GM12878 (cell line): ENCODE results near the gene DDX39A. TPM values are rescaled to one million over a fixed set of nuclear protein-coding genes. Genes with fewer than 3 reads are reported as not detected.

ENCODE experiments used
- ATAC-seq: fragments of 200-7000 bp; cut with Tn5 transposase; 3 replicates; pipeline ENCODE4 v1.9.1; 2020; ENCODE audit warnings: mild to moderate bottlenecking, moderate library complexity
- BruUV-seq: library from RNA; stranded (reverse); fragments of 400-500 nt; replicated peaks from 2 replicates; lab custom pipeline; 2021; lab: Mats Ljungman, UMichigan
- CTCF ChIA-PET: fragments of 300-600 bp; sonication (Branson Sonifier 250); formaldehyde crosslinking; extraction: SDS; loops from one replicate; lab custom pipeline; 2021; ENCODE audit warnings: inconsistent platforms; lab: Yijun Ruan, JAX
- POLR2A ChIA-PET: fragments of 350-600 bp; formaldehyde crosslinking; extraction: SDS; loops from one replicate; lab custom pipeline; 2021; ENCODE audit warnings: inconsistent platforms; lab: Charles Lee
- RAD21 ChIA-PET: fragments of 300-600 bp; sonication (Branson Sonifier 250); formaldehyde crosslinking; loops from one replicate; lab custom pipeline; 2023; ENCODE audit warnings: antibody characterized with exemption; ENCODE audit not compliant: unreplicated experiment; lab: Charles Lee
- SMC1A ChIA-PET: fragments of 300-600 bp; sonication (Branson Sonifier 250); formaldehyde crosslinking; loops from one replicate; lab custom pipeline; 2023; ENCODE audit not compliant: unreplicated experiment, uncharacterized antibody; lab: Charles Lee
- DNase-seq: peaks from one replicate; pipeline ENCODE4 v3.0.0-alpha.2; 2011; ENCODE audit warnings: low read depth, low spot score
- FAIRE-seq: peaks from 3 replicates; lab custom pipeline; 2011; peaks lifted over from hg19 to GRCh38; lab: Jason Lieb, UNC
- H2AFZ ChIP-seq: 2 replicates; pipeline ENCODE4 v1.6.0; 2011; ENCODE audit warnings: low read depth, low read length, control low read depth; ENCODE audit not compliant: control insufficient read depth
- H3K27ac ChIP-seq: 2 replicates; pipeline ENCODE4 v1.5.1; 2011; ENCODE audit warnings: control low read depth; ENCODE audit not compliant: control insufficient read depth, insufficient read depth
- H3K27me3 ChIP-seq, 2 experiments: replicated peaks in 1 of 2; 2 replicates each; pipeline versions ENCODE4 v1.6.0 to v1.6.1; 2011; ENCODE audit warnings: low read length in 1 of 2; ENCODE audit not compliant: control insufficient read depth in 2 of 2, insufficient read depth in 2 of 2
- H3K36me3 ChIP-seq, 2 experiments: 2 replicates each; pipeline ENCODE4 v1.5.1; 2011; ENCODE audit warnings: low read length in 1 of 2; ENCODE audit not compliant: control insufficient read depth in 2 of 2, insufficient read depth in 2 of 2
- H3K4me1 ChIP-seq: 2 replicates; pipeline ENCODE4 v1.6.1; 2011; ENCODE audit warnings: mild to moderate bottlenecking, low read length, moderate library complexity, mixed read lengths; ENCODE audit not compliant: control insufficient read depth, insufficient read depth
- H3K4me2 ChIP-seq: 2 replicates; pipeline ENCODE4 v1.6.0; 2011; ENCODE audit warnings: control low read depth; ENCODE audit not compliant: control insufficient read depth, insufficient read depth
- H3K4me3 ChIP-seq: fragments of 200-600 bp; sonication (generic); 2 replicates; pipeline ENCODE4 v1.5.1; 2016
- H3K79me2 ChIP-seq: 2 replicates; pipeline ENCODE4 v1.6.0; 2011; ENCODE audit warnings: low read length; ENCODE audit not compliant: control insufficient read depth, insufficient read depth
- H3K9ac ChIP-seq: 2 replicates; pipeline ENCODE4 v1.8.0; 2011; ENCODE audit warnings: low read length, control low read depth, mixed read lengths; ENCODE audit not compliant: control insufficient read depth, insufficient read depth
- H3K9me3 ChIP-seq: replicated peaks from 3 replicates; pipeline ENCODE4 v1.5.1; 2011; ENCODE audit warnings: mild to moderate bottlenecking, low read length; ENCODE audit not compliant: control insufficient read depth, insufficient read depth
- H4K20me1 ChIP-seq: 2 replicates; pipeline ENCODE4 v1.6.0; 2011; ENCODE audit not compliant: control insufficient read depth, insufficient read depth
- HCFC1 ChIP-seq: fragments of 150-350 bp; IDR thresholded peaks from 2 replicates; pipeline ENCODE4 v1.6.1; 2014; ENCODE audit warnings: low read length
- IRF5 ChIP-seq: fragments of 450-650 bp; IDR thresholded peaks from 2 replicates; pipeline ENCODE4 v1.6.1; 2017; ENCODE audit warnings: borderline replicate concordance
- MEF2A ChIP-seq: IDR thresholded peaks from 2 replicates; pipeline ENCODE4 v1.6.1; 2011; ENCODE audit warnings: low read depth, mild to moderate bottlenecking, low read length, moderate library complexity; ENCODE audit not compliant: insufficient read depth
- MEF2B ChIP-seq: fragments of 450-650 bp; IDR thresholded peaks from 2 replicates; pipeline ENCODE4 v1.6.1; 2018; ENCODE audit warnings: mild to moderate bottlenecking, moderate library complexity; ENCODE audit not compliant: partially characterized antibody, poor library complexity, severe bottlenecking
- MYB ChIP-seq: fragments of 150-350 bp; IDR thresholded peaks from 2 replicates; pipeline ENCODE4 v1.6.1; 2014; ENCODE audit warnings: mild to moderate bottlenecking, low read depth, low read length, borderline replicate concordance
- POLR2A ChIP-seq: IDR thresholded peaks from 2 replicates; pipeline ENCODE4 v1.6.1; 2011; ENCODE audit warnings: low read depth, mild to moderate bottlenecking, low read length
- POLR2AphosphoS5 ChIP-seq: IDR thresholded peaks from 2 replicates; pipeline ENCODE4 v1.6.1; 2011; ENCODE audit warnings: mild to moderate bottlenecking, low read length, inconsistent platforms
- RB1 ChIP-seq: fragments of 450-650 bp; formaldehyde crosslinking; IDR thresholded peaks from 2 replicates; pipeline ENCODE4 v1.6.1; 2017; ENCODE audit warnings: mild to moderate bottlenecking, borderline replicate concordance
- RBBP5 ChIP-seq: fragments of 200-600 bp; sonication (generic); conservative IDR thresholded peaks from 2 replicates; pipeline ENCODE4 v1.6.1; 2016
- RCOR1 ChIP-seq: conservative IDR thresholded peaks from 2 replicates; pipeline ENCODE4 v1.6.1; 2012; ENCODE audit warnings: low read depth, low read length, improper control_type of control experiment
- RFX5 ChIP-seq: IDR thresholded peaks from 2 replicates; pipeline ENCODE4 v1.6.1; 2011; ENCODE audit warnings: low read depth, low read length, improper control_type of control experiment
- SMC3 ChIP-seq: IDR thresholded peaks from 2 replicates; pipeline ENCODE4 v1.6.1; 2011; ENCODE audit warnings: low read length, improper control_type of control experiment, borderline replicate concordance
- SP1 ChIP-seq: IDR thresholded peaks from one replicate; pipeline ENCODE4 v1.6.1; 2011; ENCODE audit warnings: low read depth, low read length
- WGBS: methylation state at CpG from one replicate; pipeline ENCODE4 v1.1.6; 2016; ENCODE audit warnings: low lambda C conversion rate; ENCODE audit not compliant: insufficient replicate concordance, insufficient coverage; ENCODE audit errors: missing lambda C conversion rate; 5-methylcytosine and 5-hydroxymethylcytosine counted together
- in situ Hi-C: fragments of 300-500 bp; cut with MboI; formaldehyde crosslinking; loops from 9 replicates; pipeline ENCODE4 v1.14.3; 2018; ENCODE audit warnings: mixed read lengths
- intact Hi-C: fragments of 100-400 bp; cut with micrococcal nuclease; formaldehyde crosslinking; loops from one replicate; pipeline ENCODE4 v1.14.2; 2022; ENCODE audit not compliant: unreplicated experiment
- polyA plus RNA-seq, 11 experiments: library from polyadenylated mRNA; depleted of rRNA in 4 of 11; unstranded in 6 of 11; stranded (reverse) in 5 of 11; fragments of >200 nt; fragmentation: Nextera tagmentation in 4 of 11; fragmentation: Illumina TruSeq in 1 of 11; extraction: Ambion mirVana in 4 of 11; extraction: Trizol in 1 of 11; gene quantifications; 1 replicate in 1 of 11; 2 replicates in 10 of 11; pipeline versions ENCODE4 v1.2.1 to v1.2.3, GENCODE V29; 2011 to 2016; ENCODE audit warnings: inconsistent platforms in 2 of 11, missing spikeins in 2 of 11, low read depth in 1 of 11
- total RNA-seq, 4 experiments: library from RNA; depleted of rRNA in 3 of 4; stranded (reverse); fragments of >200 nt in 3 of 4; fragmentation: Illumina TruSeq in 1 of 4; extraction: Trizol in 1 of 4; gene quantifications; 2 replicates each; pipeline versions ENCODE4 v1.2.1 to v1.2.3, GENCODE V29; 2013 to 2021
- TF ChIP-seq, protein P1 (sequence below): fragments of 450-650 bp; formaldehyde crosslinking; IDR thresholded peaks from 2 replicates; pipeline ENCODE4 v1.4.0; 2022; ENCODE audit warnings: mild to moderate bottlenecking, moderate library complexity

Gene DDX39A
- total and polyA plus RNA-seq, 10 of the 15 experiments (the other 5 are each of a cell fraction or from before 2014, with no cell fraction given): 113 to 378 (median 224) TPM

GRCh38 chr19:14411161-14411937 is 7.8 kb downstream of the DDX39A start:
- Histone ChIP-seq H3K79me2 (peaks cover 45% of the 10 kb centered on the region), H3K27ac (no peak overlapping the region), H2AFZ (no peak overlapping the region), H3K36me3 (peaks cover 38 to 67% of the 10 kb centered on the region in 2 experiments), H3K4me1 (peaks cover 17% of the 10 kb centered on the region), H3K9ac (no peak overlapping the region), H4K20me1 (peaks cover 19% of the 10 kb centered on the region), H3K27me3 (no peaks in the 10 kb centered on the region), H3K4me3 (no peak overlapping the region), H3K4me2 (no peak overlapping the region), H3K9me3 (no peaks in the 10 kb centered on the region)
- ChIA-PET CTCF (no interaction called here), RAD21 (no interaction called here), SMC1A (no interaction called here), POLR2A (interaction anchor here (1.1 kb wide), 1 partner anchor 55 kb away, joined by 3 read pairs; no protein-coding TSS in a partner anchor)
- no peak for FAIRE-seq
- in situ Hi-C loops: no loop called here
- BruUV-seq: no TSS peak
- no peak for ATAC-seq
- TF ChIP-seq IRF5: no peak
- TF ChIP-seq RCOR1: no peak
- no peak for TF ChIP-seq MEF2B
- TF ChIP-seq MYB: no peak
- TF ChIP-seq, protein P1, sequence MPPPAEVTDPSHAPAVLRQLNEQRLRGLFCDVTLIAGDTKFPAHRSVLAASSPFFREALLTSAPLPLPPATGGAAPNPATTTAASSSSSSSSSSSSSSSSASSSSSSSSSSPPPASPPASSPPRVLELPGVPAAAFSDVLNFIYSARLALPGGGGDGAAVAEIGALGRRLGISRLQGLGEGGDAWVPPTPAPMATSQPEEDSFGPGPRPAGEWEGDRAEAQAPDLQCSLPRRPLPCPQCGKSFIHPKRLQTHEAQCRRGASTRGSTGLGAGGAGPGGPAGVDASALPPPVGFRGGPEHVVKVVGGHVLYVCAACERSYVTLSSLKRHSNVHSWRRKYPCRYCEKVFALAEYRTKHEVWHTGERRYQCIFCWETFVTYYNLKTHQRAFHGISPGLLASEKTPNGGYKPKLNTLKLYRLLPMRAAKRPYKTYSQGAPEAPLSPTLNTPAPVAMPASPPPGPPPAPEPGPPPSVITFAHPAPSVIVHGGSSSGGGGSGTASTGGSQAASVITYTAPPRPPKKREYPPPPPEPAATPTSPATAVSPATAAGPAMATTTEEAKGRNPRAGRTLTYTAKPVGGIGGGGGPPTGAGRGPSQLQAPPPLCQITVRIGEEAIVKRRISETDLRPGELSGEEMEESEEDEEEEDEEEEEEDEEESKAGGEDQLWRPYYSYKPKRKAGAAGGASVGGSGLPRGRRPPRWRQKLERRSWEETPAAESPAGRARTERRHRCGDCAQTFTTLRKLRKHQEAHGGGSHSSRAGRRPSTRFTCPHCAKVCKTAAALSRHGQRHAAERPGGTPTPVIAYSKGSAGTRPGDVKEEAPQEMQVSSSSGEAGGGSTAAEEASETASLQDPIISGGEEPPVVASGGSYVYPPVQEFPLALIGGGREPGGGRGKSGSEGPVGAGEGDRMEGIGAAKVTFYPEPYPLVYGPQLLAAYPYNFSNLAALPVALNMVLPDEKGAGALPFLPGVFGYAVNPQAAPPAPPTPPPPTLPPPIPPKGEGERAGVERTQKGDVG (CRISPR knock-in tag): no peak
- no peak for TF ChIP-seq RFX5
- peak; percentile 35; the same call in 1 of the 2 replicates for TF ChIP-seq POLR2AphosphoS5
- TF ChIP-seq SP1: no peak
- TF ChIP-seq SMC3: no peak
- no peak for TF ChIP-seq MEF2A
- TF ChIP-seq RBBP5: no peak
- TF ChIP-seq POLR2A: peak; percentile 36
- no peak for TF ChIP-seq HCFC1
- TF ChIP-seq RB1: no peak
- 37% methylated on average over 19 of the region's 19 CpGs for WGBS
- no peak for DNase-seq
- intact Hi-C loops: no loop called here
